ENCODE measurements around the gene SETD7. TPM values are rescaled to one million over a fixed set of nuclear protein-coding genes. Genes with fewer than 3 reads are reported as not detected.

SETD7 gene
- total RNA-seq, 4 donors from 2014 or later: 19.7 to 31.3 (median 24.8) TPM

DNA sequence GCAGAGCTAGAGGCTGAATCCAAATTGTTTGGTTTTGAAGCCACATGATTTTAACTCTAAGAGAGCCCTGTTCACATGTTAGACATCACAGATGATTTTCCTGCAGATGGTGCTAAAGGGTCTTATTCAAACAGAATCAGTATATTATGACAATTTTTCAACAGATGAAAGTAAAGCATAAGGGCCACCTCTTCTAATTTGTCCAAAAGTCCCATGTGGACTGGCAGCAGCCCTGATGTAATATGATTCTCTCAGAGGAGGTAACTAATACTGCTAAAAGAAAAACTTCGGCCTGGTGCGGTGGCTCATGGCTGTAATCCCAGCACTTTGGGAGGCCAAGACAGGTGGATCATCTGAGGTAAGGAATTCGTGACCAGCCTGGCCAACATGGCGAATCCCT is 26.0 kb upstream of the SETD7 start:
- Histone ChIP-seq H3K9me3 (no peaks in the 10 kb centered on the region), H3K4me1 (no peaks in the 10 kb centered on the region), H3K27me3 (no peaks in the 10 kb centered on the region), H3K36me3 (no peaks in the 10 kb centered on the region), H3K4me3 (no peak overlapping the region), H3K27ac (no peak overlapping the region)
- in situ Hi-C loops (cut with MboI; ENCODE audit: low pct_ligation_motif_present in 1 of 4, low pct_unique_long_range_greater_than_20kb in 1 of 4, low sequenced_read_pairs in 3 of 4): no loop called here
- WGBS, 2 donors (ENCODE audit: low coverage in 1 of 2): 93% methylated on average over 4 of the region's 4 CpGs; no CpG with 5 or more reads in 1 of the 2 donors
- intact Hi-C loops (cut with DNase I; ENCODE audit: low total_unique reads): no loop called here
- no peak for TF ChIP-seq POLR2A (IDR thresholded peaks at IDR 0.05)
- TF ChIP-seq EP300 (IDR thresholded peaks at IDR 0.05; ENCODE audit: low read depth): no peak
- no peak for TF ChIP-seq POLR2AphosphoS5 (IDR thresholded peaks at IDR 0.05)
- TF ChIP-seq, protein P1, sequence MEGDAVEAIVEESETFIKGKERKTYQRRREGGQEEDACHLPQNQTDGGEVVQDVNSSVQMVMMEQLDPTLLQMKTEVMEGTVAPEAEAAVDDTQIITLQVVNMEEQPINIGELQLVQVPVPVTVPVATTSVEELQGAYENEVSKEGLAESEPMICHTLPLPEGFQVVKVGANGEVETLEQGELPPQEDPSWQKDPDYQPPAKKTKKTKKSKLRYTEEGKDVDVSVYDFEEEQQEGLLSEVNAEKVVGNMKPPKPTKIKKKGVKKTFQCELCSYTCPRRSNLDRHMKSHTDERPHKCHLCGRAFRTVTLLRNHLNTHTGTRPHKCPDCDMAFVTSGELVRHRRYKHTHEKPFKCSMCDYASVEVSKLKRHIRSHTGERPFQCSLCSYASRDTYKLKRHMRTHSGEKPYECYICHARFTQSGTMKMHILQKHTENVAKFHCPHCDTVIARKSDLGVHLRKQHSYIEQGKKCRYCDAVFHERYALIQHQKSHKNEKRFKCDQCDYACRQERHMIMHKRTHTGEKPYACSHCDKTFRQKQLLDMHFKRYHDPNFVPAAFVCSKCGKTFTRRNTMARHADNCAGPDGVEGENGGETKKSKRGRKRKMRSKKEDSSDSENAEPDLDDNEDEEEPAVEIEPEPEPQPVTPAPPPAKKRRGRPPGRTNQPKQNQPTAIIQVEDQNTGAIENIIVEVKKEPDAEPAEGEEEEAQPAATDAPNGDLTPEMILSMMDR (IDR thresholded peaks at IDR 0.05): no peak
- no peak for DNase-seq

DNA sequence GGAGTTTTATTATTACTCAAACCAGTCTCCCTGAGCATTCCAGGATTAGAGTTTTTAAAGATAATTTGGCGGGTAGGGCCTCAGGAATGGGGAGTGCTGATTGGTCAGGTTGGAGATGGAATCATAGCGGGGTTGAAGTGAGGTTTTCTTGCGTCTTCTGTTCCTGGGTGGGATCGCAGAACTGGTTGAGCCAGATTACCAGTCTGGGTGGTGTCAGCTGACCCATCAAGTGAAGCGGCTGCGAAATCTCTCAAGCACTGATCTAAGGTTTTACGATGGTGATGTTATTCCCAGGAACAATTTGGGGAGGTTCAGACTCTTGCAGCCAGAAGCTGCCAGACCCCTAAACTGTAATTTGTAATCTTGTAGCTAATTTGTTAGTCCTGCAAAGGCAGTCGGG is 25.1 kb upstream of the SETD7 start:
- Histone ChIP-seq H3K27me3 (no peaks in the 10 kb centered on the region), H3K36me3 (no peaks in the 10 kb centered on the region), H3K9me3 (no peaks in the 10 kb centered on the region), H3K4me3 (no peak overlapping the region), H3K27ac (no peak overlapping the region), H3K4me1 (no peaks in the 10 kb centered on the region)
- 50 to 84% methylated on average over 1 to 8 of the region's 8 CpGs for WGBS, 2 donors (ENCODE audit: low coverage in 1 of 2)
- no peak for DNase-seq
- in situ Hi-C loops (cut with MboI; ENCODE audit: low pct_ligation_motif_present in 1 of 4, low pct_unique_long_range_greater_than_20kb in 1 of 4, low sequenced_read_pairs in 3 of 4): no loop called here
- TF ChIP-seq POLR2AphosphoS5 (IDR thresholded peaks at IDR 0.05) (no peak), EP300 (IDR thresholded peaks at IDR 0.05; ENCODE audit: low read depth) (no peak), POLR2A (IDR thresholded peaks at IDR 0.05) (no peak)
- TF ChIP-seq, protein P1 (IDR thresholded peaks at IDR 0.05): no peak
- intact Hi-C loops (cut with DNase I; ENCODE audit: low total_unique reads): no loop called here

DNA sequence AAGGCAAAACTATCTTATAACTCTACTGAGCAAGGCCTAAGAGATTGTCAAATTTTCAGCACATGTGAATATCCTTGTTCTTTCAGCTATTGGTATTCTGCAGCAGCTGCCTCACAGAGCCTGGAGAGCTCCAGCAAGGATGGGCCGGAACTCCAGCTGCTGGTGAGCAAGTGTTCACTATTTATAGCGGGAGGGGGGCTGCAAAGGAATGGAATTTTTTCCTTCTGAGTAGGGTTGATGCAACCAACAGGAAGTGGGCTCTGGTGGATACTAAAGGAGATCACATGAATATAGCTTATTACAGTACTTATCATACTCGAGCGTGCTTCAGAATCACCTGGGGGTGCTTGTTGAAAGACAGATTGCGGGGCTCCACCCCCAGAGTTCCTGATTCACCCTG is 20.2 kb upstream of the SETD7 start:
- in situ Hi-C loops (cut with MboI; ENCODE audit: low pct_ligation_motif_present in 1 of 4, low pct_unique_long_range_greater_than_20kb in 1 of 4, low sequenced_read_pairs in 3 of 4) (no loop called here), intact Hi-C loops (cut with DNase I; ENCODE audit: low total_unique reads) (no loop called here)
- no peak for TF ChIP-seq EP300 (IDR thresholded peaks at IDR 0.05; ENCODE audit: low read depth)
- TF ChIP-seq POLR2A (IDR thresholded peaks at IDR 0.05): no peak
- TF ChIP-seq, protein P1 (IDR thresholded peaks at IDR 0.05): no peak
- TF ChIP-seq POLR2AphosphoS5 (IDR thresholded peaks at IDR 0.05): no peak
- DNase-seq: no peak
- Histone ChIP-seq H3K9me3 (no peaks in the 10 kb centered on the region), H3K4me3 (no peak overlapping the region), H3K4me1 (no peaks in the 10 kb centered on the region), H3K27me3 (no peaks in the 10 kb centered on the region), H3K27ac (no peak overlapping the region), H3K36me3 (no peaks in the 10 kb centered on the region)
- 90 to 92% methylated on average over 2 to 5 of the region's 5 CpGs for WGBS, 2 donors (ENCODE audit: low coverage in 1 of 2)

DNA sequence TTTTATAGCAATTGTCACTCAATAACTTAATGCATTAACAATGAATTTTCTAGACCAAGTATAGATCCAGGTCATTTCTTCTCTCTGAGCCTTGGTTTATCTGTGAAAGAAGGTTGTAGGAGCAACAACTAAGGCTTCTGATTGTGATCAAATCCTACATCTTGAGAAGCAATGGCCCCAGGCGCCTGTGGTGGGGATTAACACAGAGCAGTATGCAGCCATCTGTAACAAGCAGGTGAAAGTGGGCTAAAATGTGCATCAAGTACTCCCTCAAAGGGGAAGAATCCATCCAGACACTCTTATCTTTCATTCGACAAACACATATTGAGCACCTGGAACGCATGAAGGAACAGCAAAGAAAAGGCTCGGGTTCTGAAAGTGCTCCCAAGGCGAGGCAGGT is 19.1 kb upstream of the SETD7 start:
- TF ChIP-seq, protein P1 (IDR thresholded peaks at IDR 0.05): no peak
- TF ChIP-seq POLR2A (IDR thresholded peaks at IDR 0.05): no peak
- TF ChIP-seq EP300 (IDR thresholded peaks at IDR 0.05; ENCODE audit: low read depth): no peak
- TF ChIP-seq POLR2AphosphoS5 (IDR thresholded peaks at IDR 0.05): no peak

More for the DNA sequence above, 19.1 kb upstream of the SETD7 start:
- no peaks in the 10 kb centered on the region for H3K27me3 ChIP-seq
- intact Hi-C loops (cut with DNase I; ENCODE audit: low total_unique reads): no loop called here
- H3K4me1 ChIP-seq: no peaks in the 10 kb centered on the region
- 73 to 89% methylated on average over 5 of the region's 5 CpGs for whole genome bisulfite sequencing, 2 donors (ENCODE audit: low coverage in 1 of 2)
- H3K27ac ChIP-seq: no peak overlapping the region
- H3K9me3 ChIP-seq: no peaks in the 10 kb centered on the region
- DNase-seq: no peak
- H3K4me3 ChIP-seq: no peak overlapping the region
- in situ Hi-C loops (cut with MboI; ENCODE audit: low pct_ligation_motif_present in 1 of 4, low pct_unique_long_range_greater_than_20kb in 1 of 4, low sequenced_read_pairs in 3 of 4): no loop called here
- no peaks in the 10 kb centered on the region for H3K36me3 ChIP-seq
